Measurements from ENCODE around the gene SUMO1. TPM values are rescaled to one million over a fixed set of nuclear protein-coding genes. Genes with fewer than 3 reads are reported as not detected.

SUMO1 gene
- total and polyA plus RNA-seq, 2 experiments from 2014 or later = 217 to 507 TPM

Small RNAs within 50 kb of the gene (small RNA-seq; reads per million reads assigned to genes)
- not detected for gene AC079354.2 (ENCODE audit: low replicate concordance)
- gene RF00575 (ENCODE audit: low replicate concordance) = not detected
- 120 reads per million, percentile 99 among the genes with 10 or more reads in this experiment for gene SNORD70 (ENCODE audit: low replicate concordance)

Other genes with a start within 250 kb of the SUMO1 start
- gene FZD7, start 204.7 kb downstream of the SUMO1 start, total RNA-seq (2014; rRNA removed; shearing (Covaris generic)) = 404 and 435 TPM in 2 replicates
- 164 and 188 TPM in 2 replicates for gene FZD7, start 204.7 kb downstream of the SUMO1 start, polyA plus RNA-seq (2016; fragmentation: Nextera tagmentation; extraction: Ambion mirVana)
- 0.03 TPM in 1 of 2 replicates, not detected in the other for gene KIAA2012, start 165.3 kb downstream of the SUMO1 start, total RNA-seq (2014; rRNA removed; shearing (Covaris generic))
- gene KIAA2012, start 165.3 kb downstream of the SUMO1 start, polyA plus RNA-seq (2016; fragmentation: Nextera tagmentation; extraction: Ambion mirVana) = 0.07 and 0.08 TPM in 2 replicates
- gene NOP58, start 27.2 kb upstream of the SUMO1 start, total RNA-seq (2014; rRNA removed; shearing (Covaris generic)) = 174 and 216 TPM in 2 replicates
- 178 and 236 TPM in 2 replicates for gene NOP58, start 27.2 kb upstream of the SUMO1 start, polyA plus RNA-seq (2016; fragmentation: Nextera tagmentation; extraction: Ambion mirVana)
- gene BMPR2, start 137.7 kb upstream of the SUMO1 start, total RNA-seq (2014; rRNA removed; shearing (Covaris generic)) = 14.2 and 21.6 TPM in 2 replicates
- 6.3 and 6.7 TPM in 2 replicates for gene BMPR2, start 137.7 kb upstream of the SUMO1 start, polyA plus RNA-seq (2016; fragmentation: Nextera tagmentation; extraction: Ambion mirVana)